CD4-positive, alpha-beta T cell (primary cell): ENCODE data around the gene RIC8B. TPM values are rescaled to one million over a fixed set of nuclear protein-coding genes. Genes with fewer than 3 reads are reported as not detected.

ENCODE experiments used
- ATAC-seq: fragments of 200-7000 bp; cut with Tn5 transposase; one replicate; pipeline ENCODE4 v1.10.0; 2022; ENCODE audit warnings: mild to moderate bottlenecking; ENCODE audit not compliant: poor library complexity
- CTCF ChIA-PET: fragments of 350-600 bp; sonication (Branson Sonifier 250); formaldehyde crosslinking; loops from one replicate; lab custom pipeline; 2021; ENCODE audit warnings: antibody characterized with exemption, inconsistent platforms; lab: Charles Lee
- POLR2A ChIA-PET: fragments of 350-600 bp; sonication (Branson Sonifier 250); formaldehyde crosslinking; loops from one replicate; lab custom pipeline; 2021; ENCODE audit warnings: antibody characterized with exemption, inconsistent platforms; lab: Charles Lee
- DNase-seq, 14 experiments: peaks; one replicate each; pipeline ENCODE4 v3.0.0-alpha.2; 2013 to 2020; ENCODE audit warnings: mixed read lengths in 2 of 14
- H3K27ac ChIP-seq, 2 donors: one replicate each; pipeline versions ENCODE4 v1.5.1 to v1.7.0; 2013; ENCODE audit warnings: low read length in 2 of 2, low read depth in 1 of 2, mild to moderate bottlenecking in 1 of 2
- H3K27me3 ChIP-seq, 2 experiments: 1 replicate in 1 of 2; 2 replicates in 1 of 2; pipeline versions ENCODE4 v1.6.1 to v1.7.0; 2013; ENCODE audit warnings: low read length in 2 of 2, control low read depth in 1 of 2, mild to moderate bottlenecking in 1 of 2, moderate library complexity in 1 of 2; ENCODE audit not compliant: insufficient read depth in 2 of 2, control insufficient read depth in 1 of 2
- H3K36me3 ChIP-seq: one replicate; pipeline ENCODE4 v1.6.1; 2013; ENCODE audit warnings: low read length, control low read depth; ENCODE audit not compliant: insufficient read depth
- H3K4me1 ChIP-seq: one replicate; pipeline ENCODE4 v1.6.1; 2013; ENCODE audit warnings: low read length, control low read depth; ENCODE audit not compliant: insufficient read depth
- H3K4me3 ChIP-seq: one replicate; pipeline ENCODE4 v1.5.1; 2013; ENCODE audit warnings: mild to moderate bottlenecking, low read length, moderate library complexity
- H3K9me3 ChIP-seq, 2 experiments: 1 replicate in 1 of 2; 2 replicates in 1 of 2; pipeline versions ENCODE4 v1.6.1 to v1.7.0; 2013; ENCODE audit warnings: low read length in 2 of 2, mild to moderate bottlenecking in 2 of 2, control low read depth in 1 of 2, moderate library complexity in 1 of 2; ENCODE audit not compliant: control insufficient read depth in 1 of 2, insufficient read depth in 1 of 2
- H3K27ac Mint-ChIP-seq: one replicate; pipeline ENCODE4 v1.8.0; 2020; ENCODE audit warnings: mixed read lengths
- H3K27me3 Mint-ChIP-seq: one replicate; pipeline ENCODE4 v1.8.0; 2021; ENCODE audit warnings: mixed read lengths
- H3K36me3 Mint-ChIP-seq: one replicate; pipeline ENCODE4 v1.8.0; 2021; ENCODE audit warnings: low read depth, mixed read lengths
- H3K4me1 Mint-ChIP-seq: one replicate; pipeline ENCODE4 v1.8.0; 2021; ENCODE audit warnings: low read depth, mixed read lengths
- H3K4me3 Mint-ChIP-seq: one replicate; pipeline ENCODE4 v1.8.0; 2020; ENCODE audit warnings: mild to moderate bottlenecking, mixed read lengths
- H3K9me3 Mint-ChIP-seq: one replicate; pipeline ENCODE4 v1.8.0; 2020; ENCODE audit warnings: mixed read lengths
- CTCF ChIP-seq: fragments of 200-600 bp; IDR thresholded peaks from one replicate; pipeline ENCODE4 v1.8.0; 2022; ENCODE audit warnings: antibody characterized with exemption, mild to moderate bottlenecking
- intact Hi-C, 2 experiments: fragments of 100-400 bp; cut with DNase I in 1 of 2; cut with micrococcal nuclease in 1 of 2; formaldehyde crosslinking; loops; one replicate each; pipeline versions ENCODE4 v1.15.1 to v1.9.0; 2023 to 2025; cut with DNase I, micrococcal nuclease
- total RNA-seq, 174 experiments: library from RNA in 2 of 174; stranded (reverse) in 2 of 174; gene quantifications; one replicate each; pipeline ENCODE4 v1.2.3 and lab custom pipeline; 2021 to 2026

Gene RIC8B
- total RNA-seq, 2 experiments from 2014 or later, result 5.5 to 9.0 TPM

DNA sequence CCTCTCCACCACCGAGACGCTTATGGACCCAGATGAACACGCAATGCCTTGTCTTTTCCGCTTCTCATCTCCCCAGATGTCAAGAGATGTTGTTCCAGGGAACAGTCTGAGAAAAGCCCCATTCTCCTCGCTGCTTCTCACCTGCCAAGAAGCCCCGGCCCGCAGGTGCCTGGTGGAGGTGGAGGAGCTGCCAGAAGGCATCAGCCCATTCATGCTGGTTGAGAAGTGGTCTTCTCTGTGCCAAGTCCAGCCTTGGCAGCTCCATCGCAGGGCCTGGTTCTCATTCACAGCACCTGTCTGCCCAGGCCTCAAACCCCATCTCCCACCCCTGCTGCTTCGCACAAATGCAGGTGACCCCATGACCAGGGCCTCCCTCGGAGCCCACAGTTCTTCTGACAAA lies 139.0 kb downstream of the RIC8B start:
- Mint-ChIP-seq H3K27me3 (peaks cover under 1% of the 10 kb centered on the region), H3K36me3 (no peaks in the 10 kb centered on the region), H3K4me1 (peaks cover 22% of the 10 kb centered on the region), H3K9me3 (no peaks in the 10 kb centered on the region), H3K4me3 (no peak overlapping the region), H3K27ac (no peak overlapping the region)
- no peak for ATAC-seq
- Histone ChIP-seq H3K36me3 (no peaks in the 10 kb centered on the region), H3K9me3 (no peaks in the 10 kb centered on the region), H3K27me3 (no peaks in the 10 kb centered on the region), H3K4me3 (no peak overlapping the region), H3K4me1 (peaks cover 18% of the 10 kb centered on the region), H3K27ac (no peak overlapping the region)
- DNase-seq, result no peak
- no peak for TF ChIP-seq CTCF
- intact Hi-C loops, result no loop called here
- POLR2A ChIA-PET, result no interaction called here
- CTCF ChIA-PET, result no interaction called here

DNA sequence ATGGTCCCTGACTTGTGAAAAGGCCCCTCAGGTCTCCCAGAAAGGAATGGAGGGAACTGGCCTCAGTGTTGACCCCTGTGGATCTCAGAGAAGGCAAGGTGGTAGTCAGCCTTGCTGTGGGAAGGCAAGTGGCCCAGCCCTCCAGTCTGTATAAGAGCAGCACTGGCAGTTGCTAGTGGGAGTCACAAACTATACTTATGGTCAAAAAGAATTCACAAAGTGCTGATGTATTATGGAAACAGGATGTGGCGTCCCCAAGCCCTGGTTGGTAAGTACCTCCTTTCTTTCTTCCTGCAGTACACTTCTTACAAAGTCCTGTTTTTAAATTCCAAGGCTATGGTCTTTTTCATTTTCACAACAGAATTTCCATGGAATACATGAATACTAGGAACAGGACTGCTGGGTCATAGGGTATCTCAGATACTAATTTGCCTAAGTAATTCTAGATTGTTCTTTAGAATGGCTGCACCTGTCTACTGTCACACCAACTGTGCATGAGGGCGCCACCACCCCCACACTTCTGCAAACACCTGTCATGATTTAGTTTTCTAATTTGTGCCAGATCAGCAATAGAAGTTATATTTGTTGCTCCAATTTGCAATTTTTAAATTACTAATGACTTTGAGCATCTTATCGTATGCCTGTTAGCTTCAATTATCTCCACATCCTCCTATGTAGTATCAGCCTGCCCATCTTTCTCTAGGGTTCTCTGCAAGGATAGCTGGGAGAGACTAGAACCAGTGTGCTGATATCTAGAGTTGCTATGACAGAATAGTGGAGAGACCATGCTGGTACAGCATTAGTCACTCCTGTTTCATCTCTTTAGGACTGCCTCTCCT lies 140.5 kb downstream of the RIC8B start:
- H3K27ac Mint-ChIP-seq, result no peak overlapping the region
- H3K4me1 ChIP-seq, result peaks cover 18% of the 10 kb centered on the region
- peak overlapping the region in 1 of 2 donors; percentile 60 for H3K27ac ChIP-seq
- no peak overlapping the region for H3K4me3 Mint-ChIP-seq
- H3K36me3 ChIP-seq, result no peaks in the 10 kb centered on the region
- no peak overlapping the region for H3K4me3 ChIP-seq
- DNase-seq, result peak in 3 of 14 experiments; percentile 9 to 41 (median 17)
- H3K27me3 Mint-ChIP-seq, result peaks cover 4% of the 10 kb centered on the region
- TF ChIP-seq CTCF, result no peak
- H3K27me3 ChIP-seq, result no peaks in the 10 kb centered on the region
- H3K9me3 ChIP-seq, result no peaks in the 10 kb centered on the region
- ATAC-seq, result peak; percentile 26
- H3K4me1 Mint-ChIP-seq, result peaks cover 22% of the 10 kb centered on the region
- ChIA-PET CTCF (no interaction called here), POLR2A (no interaction called here)
- no peaks in the 10 kb centered on the region for H3K9me3 Mint-ChIP-seq
- intact Hi-C loops, result loop anchor here (5.0 kb wide), 2 partner anchors 68 to 178 kb away; no protein-coding TSS in a partner anchor
- no peaks in the 10 kb centered on the region for H3K36me3 Mint-ChIP-seq

- Histone ChIP-seq H3K4me3 (no peak overlapping the region), H3K36me3 (no peaks in the 10 kb centered on the region), H3K4me1 (peaks cover 12% of the 10 kb centered on the region), H3K27ac (no peak overlapping the region), H3K9me3 (no peaks in the 10 kb centered on the region), H3K27me3 (no peaks in the 10 kb centered on the region)
- H3K27me3 Mint-ChIP-seq, result peaks cover 4% of the 10 kb centered on the region
- no peak overlapping the region for H3K27ac Mint-ChIP-seq
- no peak for TF ChIP-seq CTCF
- no peak for ATAC-seq
- H3K9me3 Mint-ChIP-seq, result no peaks in the 10 kb centered on the region
- H3K36me3 Mint-ChIP-seq, result no peaks in the 10 kb centered on the region
- intact Hi-C loops, result loop anchor here (5.0 kb wide), 2 partner anchors 68 to 178 kb away; no protein-coding TSS in a partner anchor
- POLR2A ChIA-PET, result no interaction called here
- no peak overlapping the region for H3K4me3 Mint-ChIP-seq
- no peak for DNase-seq
- peaks cover 17% of the 10 kb centered on the region for H3K4me1 Mint-ChIP-seq
- CTCF ChIA-PET, result no interaction called here
These were observed 141.1 kb downstream of the RIC8B start for GRCh38 chr12:106915635-106916026.
